ENCODE measurements around the gene SOX2. TPM values are rescaled to one million over a fixed set of nuclear protein-coding genes. Genes with fewer than 3 reads are reported as not detected.

The SOX2 gene
- polyA plus RNA-seq, 5 donors: 14.0 to 23.7 (median 15.9) TPM

DNA sequence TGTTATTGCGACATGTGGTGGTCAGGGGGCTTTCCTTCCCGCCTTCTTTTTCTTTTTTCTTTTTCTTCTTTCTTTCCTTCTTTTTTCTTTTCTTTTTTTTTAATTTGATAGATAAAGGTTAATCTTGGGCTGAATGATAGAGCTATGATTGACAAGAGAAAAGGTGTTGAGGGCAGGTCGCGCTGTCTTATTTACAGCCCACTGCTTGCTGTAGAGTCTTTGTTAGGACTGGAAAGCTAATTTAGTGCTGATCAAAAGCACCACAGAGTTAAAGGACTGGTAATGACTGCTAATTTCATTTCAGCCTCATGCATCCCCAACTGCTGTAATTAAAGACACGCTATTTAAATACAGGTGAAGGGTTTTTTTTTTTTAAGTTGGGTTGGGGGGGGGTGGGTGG is 10.6 kb upstream of the SOX2 start:
- no peak for DNase-seq

DNA sequence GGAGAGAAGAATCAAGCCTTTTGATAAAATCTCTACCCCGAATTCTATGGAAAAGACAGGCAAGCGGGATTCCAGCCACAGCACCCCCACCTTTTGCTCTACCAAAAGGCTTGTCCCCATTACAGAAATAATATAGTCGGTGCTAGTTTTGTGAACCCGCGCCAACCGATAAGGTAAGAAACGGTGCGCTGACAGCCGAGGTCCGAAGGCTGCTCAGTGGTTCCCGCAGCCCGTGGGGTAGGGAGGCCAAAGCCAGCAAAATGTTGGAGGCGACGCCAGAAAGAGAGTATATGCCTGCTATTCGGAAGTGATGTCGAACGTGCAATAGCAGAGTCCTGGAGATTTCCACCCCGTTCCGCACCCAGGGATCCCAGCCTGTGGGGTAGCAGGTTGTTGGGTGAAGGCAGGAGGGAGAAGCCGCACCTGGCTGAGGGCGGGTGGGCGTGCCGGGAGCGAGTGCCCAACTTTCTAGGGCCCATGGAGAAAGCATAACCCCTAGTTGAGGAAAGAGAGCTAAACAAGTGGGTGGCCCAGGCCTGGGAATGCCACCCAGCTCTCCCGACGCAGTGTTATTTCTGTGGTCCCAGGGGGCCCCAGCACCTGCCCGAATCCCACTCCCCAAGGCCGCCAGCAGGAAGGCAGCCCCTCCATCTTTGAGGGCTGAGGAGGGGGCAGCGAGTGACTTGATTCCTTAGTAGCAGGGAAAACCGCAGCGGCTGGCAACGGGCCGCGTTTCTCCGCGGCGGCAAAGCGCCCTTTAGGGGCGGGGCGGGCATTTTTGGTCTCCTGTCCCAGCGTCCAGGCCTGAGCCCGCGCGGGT is 7.9 kb upstream of the SOX2 start:
- no peak for DNase-seq

GRCh38 chr3:181704421-181705085 is 7.2 kb upstream of the SOX2 start:
- DNase-seq: no peak

GRCh38 chr3:181705086-181705480 is 6.6 kb upstream of the SOX2 start:
- DNase-seq: no peak

DNA sequence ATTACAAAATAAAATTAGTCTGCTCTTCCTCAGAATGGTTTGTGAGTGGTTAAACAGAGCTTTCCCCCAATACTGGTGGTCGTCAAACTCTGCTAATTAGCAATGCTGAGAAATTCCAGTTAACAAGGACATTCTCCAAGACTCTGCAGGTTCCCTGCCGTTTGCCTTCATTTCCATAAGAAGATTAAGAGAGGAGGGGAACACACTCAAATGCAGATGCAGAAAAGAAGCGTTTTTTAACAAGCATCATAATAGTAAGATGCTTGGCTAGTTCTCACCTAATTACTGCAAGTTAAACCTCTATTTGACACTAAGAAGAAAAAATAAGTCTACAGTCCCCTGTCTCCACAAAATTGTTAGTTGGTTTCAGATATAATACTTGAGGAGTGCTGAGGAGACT is 3.7 kb upstream of the SOX2 start:
- DNase-seq: no peak

- DNase-seq: no peak
Measured at GRCh38 chr3:181709537-181710279, 2.0 kb upstream of the SOX2 start.

DNA sequence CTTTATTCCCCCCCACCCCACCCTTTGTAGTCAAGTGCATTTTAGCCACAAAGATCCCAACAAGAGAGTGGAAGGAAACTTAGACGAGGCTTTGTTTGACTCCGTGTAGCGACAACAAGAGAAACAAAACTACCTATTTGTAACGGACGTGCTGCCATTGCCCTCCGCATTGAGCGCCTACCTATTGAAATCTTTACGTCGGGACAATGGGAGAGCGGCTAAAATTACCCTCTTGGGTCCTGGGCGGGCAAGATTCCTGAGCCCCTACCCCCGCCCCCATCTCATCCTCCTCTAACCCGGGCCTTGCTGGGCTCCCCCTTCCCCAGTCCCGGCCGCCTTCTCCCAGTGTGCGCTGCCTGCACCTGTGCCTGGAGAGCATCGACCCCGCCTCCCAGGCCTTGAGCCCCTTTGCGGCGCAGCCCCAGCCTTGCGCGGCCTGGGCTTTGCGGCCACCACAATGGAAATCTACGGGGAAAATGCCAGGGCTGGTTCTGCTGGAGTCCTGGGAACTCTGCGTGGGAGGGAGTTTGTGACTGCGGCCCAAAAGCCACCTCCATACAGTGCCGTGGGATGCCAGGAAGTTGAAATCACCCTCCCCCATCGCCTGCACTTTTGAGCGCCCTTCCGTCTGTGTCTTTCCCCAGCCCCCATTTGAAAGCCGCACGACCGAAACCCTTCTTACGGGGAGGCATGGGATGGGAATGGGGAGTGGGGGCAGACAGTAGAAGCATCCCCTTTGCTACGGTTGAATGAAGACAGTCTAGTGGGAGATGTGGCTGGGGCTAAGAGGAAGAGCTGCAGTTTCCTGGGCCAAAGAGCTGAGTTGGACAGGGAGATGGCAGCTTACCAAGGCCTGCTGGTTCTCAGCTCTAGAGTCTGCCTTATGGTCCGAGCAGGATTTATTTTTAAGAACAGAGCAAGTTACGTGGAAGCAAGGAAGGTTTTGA is 1.1 kb upstream of the SOX2 start:
- DNase-seq: no peak

GRCh38 chr3:181712226-181712552 is 464 bp downstream of the SOX2 start:
- DNase-seq: no peak

DNA sequence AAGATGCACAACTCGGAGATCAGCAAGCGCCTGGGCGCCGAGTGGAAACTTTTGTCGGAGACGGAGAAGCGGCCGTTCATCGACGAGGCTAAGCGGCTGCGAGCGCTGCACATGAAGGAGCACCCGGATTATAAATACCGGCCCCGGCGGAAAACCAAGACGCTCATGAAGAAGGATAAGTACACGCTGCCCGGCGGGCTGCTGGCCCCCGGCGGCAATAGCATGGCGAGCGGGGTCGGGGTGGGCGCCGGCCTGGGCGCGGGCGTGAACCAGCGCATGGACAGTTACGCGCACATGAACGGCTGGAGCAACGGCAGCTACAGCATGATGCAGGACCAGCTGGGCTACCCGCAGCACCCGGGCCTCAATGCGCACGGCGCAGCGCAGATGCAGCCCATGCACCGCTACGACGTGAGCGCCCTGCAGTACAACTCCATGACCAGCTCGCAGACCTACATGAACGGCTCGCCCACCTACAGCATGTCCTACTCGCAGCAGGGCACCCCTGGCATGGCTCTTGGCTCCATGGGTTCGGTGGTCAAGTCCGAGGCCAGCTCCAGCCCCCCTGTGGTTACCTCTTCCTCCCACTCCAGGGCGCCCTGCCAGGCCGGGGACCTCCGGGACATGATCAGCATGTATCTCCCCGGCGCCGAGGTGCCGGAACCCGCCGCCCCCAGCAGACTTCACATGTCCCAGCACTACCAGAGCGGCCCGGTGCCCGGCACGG is 991 bp downstream of the SOX2 start:
- no peak for DNase-seq

DNA sequence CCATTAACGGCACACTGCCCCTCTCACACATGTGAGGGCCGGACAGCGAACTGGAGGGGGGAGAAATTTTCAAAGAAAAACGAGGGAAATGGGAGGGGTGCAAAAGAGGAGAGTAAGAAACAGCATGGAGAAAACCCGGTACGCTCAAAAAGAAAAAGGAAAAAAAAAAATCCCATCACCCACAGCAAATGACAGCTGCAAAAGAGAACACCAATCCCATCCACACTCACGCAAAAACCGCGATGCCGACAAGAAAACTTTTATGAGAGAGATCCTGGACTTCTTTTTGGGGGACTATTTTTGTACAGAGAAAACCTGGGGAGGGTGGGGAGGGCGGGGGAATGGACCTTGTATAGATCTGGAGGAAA is 1.5 kb downstream of the SOX2 start:
- DNase-seq: no peak

DNA sequence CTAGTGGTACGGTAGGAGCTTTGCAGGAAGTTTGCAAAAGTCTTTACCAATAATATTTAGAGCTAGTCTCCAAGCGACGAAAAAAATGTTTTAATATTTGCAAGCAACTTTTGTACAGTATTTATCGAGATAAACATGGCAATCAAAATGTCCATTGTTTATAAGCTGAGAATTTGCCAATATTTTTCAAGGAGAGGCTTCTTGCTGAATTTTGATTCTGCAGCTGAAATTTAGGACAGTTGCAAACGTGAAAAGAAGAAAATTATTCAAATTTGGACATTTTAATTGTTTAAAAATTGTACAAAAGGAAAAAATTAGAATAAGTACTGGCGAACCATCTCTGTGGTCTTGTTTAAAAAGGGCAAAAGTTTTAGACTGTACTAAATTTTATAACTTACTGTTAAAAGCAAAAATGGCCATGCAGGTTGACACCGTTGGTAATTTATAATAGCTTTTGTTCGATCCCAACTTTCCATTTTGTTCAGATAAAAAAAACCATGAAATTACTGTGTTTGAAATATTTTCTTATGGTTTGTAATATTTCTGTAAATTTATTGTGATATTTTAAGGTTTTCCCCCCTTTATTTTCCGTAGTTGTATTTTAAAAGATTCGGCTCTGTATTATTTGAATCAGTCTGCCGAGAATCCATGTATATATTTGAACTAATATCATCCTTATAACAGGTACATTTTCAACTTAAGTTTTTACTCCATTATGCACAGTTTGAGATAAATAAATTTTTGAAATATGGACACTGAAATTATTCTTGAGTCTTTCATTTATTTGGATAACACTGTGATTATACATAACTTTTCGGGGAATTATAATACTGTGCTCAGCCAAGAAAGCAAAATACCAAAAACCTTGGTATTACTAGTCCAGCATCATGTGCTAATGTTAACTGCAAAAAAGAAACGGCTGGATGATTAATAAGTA is 2.2 kb downstream of the SOX2 start:
- DNase-seq: no peak

- DNase-seq: no peak
Measured at GRCh38 chr3:181715571-181716340, 4.0 kb downstream of the SOX2 start.

DNA sequence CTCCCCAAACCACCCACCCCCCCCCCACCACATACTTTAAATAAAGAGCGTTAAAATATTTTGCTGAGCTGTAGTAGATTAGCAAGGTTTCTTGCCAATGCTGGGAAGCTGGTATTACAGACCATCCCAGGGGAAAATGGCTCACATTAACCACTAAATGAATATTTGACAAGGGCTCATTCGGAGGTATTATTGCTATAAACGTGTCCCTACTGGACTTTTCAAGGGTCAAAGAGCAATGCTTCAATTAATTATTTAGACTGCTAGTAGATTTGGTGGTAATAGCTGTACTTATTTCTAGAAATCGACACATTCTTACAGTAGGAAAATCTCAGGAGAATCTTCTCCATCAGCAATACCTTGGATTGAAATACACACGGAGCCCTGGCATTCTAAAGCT is 5.2 kb downstream of the SOX2 start:
- no peak for DNase-seq

DNA sequence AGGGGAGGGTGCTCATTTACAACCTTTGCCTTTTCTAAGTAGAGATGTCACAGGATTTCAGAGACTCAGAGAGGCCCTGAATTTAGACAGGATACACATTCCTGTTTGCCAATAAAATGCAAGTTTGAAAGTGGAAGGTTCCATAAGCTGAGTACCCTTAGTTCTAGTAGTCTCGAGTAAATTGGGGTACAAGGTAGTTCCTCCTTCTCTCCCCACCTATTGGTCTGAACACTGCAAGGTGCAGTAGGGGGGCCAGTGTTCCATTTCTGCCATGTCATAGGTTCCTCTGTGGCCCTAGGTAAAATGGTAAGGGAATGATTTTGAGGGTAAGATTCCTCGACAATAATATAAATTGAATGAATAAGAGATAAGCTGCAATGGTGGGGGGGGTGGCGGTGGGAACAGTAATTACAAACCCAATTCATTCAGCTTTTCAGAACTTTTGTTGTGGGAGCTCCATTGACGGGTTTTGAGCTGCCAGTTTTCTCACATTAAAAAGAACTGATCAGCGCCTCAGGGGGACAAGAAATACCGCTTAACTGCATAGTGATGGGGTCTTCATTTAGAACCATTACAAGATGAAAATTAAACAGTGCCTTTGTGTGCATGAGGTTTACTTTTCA is 5.9 kb downstream of the SOX2 start:
- no peak for DNase-seq

GRCh38 chr3:181718369-181718768 is 6.6 kb downstream of the SOX2 start:
- DNase-seq: no peak

DNA sequence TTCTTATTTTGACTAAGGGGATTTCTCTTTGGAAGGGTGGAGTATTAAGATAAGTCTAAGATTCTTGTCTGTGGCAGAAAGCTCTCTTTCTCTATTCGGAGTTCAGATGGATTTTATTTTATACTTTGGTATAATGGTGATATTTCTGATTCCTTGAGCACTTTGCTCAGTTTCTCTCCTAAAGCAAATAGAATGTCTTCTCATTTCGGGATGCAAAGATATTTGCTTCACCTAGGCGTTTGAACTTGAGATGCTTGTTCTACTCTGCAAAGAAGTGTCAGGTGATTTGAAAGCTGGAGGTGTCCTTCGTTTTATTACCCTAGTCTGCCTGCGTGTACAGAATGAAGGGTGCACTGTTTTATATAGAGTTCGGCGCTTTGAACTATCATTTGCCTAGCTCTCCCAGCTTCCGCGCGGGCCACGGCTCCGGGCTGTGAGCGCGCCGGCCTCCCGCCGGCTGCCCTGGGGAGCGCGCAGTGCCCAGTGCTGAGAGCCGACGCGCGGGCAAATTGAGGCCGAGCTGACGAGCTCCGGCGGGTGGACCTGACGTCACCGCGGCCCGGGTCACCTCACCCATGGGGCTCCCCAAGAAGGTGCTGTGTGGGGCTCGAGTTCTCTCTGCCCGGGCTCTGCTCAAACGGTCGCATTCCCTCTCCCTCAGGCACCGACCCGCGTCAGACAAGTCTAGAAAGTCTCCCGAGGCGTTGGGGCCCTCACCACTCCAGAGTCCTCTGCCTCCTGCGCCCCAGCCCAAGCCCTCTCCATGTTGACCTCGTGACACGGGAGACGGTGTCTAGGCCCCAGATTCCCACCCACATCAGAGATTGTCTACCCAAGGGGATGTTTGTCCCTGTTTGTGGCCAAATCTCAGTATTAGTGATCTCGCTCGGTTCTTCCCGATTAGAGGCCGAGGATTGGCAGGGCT is 7.5 kb downstream of the SOX2 start:
- no peak for DNase-seq

DNA sequence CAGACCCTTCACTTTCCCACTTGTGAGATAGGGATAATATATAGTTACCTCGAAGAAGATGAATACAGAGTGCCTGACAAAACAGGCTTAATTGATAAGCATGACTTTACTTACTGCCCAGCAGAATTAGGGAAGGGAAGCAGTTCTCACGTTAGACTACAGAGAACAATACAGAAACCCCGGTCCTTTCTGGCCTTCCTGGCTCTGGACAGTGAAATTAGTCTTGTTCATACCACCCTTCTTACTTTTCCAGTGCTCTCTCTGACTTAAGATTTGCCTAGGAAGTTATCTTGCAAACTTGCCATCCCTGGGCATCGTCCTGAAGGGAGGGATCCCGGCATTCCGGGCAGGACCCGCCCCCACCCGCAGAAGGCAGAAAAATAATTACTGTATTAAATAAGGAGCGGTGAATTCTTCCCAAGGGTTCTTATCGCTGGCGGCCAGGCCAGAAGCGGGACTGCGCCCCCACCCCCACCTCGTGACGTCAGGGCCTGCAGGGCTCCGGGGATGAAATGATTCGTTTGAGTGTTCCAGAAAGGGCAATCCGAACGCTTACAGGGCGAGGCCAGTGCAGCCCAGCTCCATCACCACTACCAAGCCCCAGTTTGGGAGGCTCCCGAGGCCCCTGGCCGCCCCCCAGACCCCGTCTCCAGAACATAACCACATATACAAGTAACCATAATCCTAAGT is 8.4 kb downstream of the SOX2 start:
- DNase-seq: no peak

Measured in right lung (tissue), 5 donors.